HG02870 (cell line): ENCODE data around the gene TOGARAM1.

Source experiments
- ATAC-seq: cut with Tn5 transposase; IDR thresholded peaks from one replicate; pipeline ENCODE4 v1.9.1; 2021; ENCODE audit warnings: mild to moderate bottlenecking, moderate library complexity; ENCODE audit not compliant: unreplicated experiment

TOGARAM1 gene

DNA sequence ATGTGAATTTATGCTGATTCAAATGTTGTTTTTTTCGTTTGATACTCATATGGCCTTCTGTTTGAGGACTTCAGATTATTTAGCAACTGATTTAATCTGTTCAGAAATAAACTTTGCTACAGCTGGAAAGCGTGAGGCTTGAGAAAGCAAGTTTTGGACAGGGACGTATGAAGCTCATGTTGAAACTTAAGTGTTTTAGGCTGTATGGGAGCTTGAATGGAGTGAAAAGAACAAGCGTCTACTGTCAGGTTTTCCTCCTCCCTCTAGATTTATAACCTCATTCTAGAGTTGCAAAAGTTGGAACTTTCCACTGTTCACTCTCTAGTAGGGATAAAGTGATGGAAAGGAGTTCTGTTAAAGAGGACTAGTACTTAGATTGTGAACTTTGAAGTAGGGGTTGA lies 123.0 kb downstream of the TOGARAM1 start:
- ATAC-seq: no peak

DNA sequence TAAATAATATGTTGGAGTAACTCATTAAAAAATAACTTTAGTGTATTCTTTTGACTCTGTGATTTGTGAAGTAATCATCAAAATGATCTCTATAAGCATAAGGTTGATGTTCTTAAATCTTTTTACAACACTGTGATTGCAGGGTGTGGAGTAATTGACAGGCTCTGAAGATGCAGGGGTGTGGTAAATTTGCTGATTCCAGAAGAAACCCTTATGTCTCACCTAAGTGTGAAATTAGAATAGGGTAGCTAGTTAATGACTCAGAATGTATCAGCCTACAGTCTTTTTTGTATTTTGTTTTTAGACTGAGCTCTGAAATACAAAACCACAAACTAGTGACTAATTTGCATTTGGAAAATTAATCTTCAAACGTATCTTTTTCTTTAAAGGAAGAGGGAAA lies 127.8 kb downstream of the TOGARAM1 start:
- ATAC-seq: peak; percentile 88

DNA sequence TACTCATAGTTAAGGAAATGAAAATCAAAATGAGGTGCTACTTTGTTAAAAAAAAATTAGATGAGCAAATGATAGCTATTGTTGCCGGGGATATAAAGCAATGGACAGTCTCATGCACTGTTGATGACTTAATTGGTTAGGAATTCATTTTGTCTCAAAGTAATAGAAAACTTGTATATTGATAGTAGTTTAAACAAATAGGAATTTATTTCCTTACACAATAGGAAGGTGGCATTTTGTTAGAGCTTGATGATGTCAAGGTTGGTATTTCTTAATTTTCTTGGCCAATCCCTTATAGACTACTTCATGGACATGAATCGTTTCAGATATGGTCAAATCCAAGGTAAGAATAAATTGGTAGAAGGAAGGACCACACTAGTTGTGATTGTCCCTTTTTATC lies 129.7 kb downstream of the TOGARAM1 start:
- no peak for ATAC-seq

DNA sequence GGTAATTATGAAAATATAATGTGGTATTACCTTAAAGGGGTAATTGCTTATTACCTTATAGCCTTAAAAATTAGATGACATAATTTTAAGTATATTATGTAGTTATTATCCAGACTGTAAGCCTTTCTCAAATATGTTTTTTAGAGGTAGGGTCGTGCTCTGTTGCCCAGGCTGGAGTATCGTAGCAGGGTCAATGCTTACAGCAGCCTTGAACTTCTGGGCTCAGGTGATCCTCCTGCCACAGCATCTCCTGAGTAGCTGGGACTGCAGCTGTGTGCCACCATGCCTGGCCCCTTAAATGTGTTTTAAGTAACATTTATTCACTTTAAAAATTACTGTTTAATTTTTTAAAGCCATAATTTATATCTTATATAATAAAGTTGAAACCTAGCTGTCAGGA lies 132.3 kb downstream of the TOGARAM1 start:
- no peak for ATAC-seq

DNA sequence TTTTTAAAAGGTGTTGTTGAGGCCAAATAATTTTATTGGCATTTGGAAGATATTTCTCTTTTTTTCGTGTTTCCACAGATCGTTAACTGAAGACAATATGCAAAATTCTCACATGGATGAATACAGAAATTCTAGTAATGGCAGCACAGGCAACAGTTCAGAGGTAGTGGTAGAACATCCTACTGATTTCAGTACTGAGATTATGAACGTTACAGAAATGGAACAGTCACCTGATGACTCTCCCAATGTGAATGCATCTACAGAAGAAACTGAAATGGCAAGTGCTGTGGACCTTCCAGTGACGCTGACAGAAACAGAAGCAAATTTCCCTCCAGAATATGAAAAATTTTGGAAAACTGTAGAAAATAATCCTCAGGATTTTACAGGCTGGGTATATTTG lies 133.2 kb downstream of the TOGARAM1 start:
- ATAC-seq: no peak

DNA sequence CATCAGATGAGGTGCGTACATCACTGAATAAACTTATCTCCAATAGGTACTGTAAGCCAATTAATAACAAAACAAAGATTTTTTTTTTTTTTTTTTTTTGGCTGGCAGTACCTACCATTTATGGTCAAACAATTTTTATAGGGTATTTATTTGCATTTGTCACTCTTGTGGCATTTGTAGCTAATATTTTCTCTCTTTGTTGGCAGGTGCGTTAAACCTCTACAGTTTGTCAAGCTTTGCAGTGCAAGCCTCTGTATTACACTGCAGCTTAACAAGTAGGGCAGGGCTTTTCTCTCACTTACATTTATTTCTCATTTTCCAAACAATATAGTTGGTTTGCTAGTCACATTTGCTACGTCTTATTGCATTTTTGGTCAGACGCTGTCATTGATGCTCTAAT lies 134.2 kb downstream of the TOGARAM1 start:
- ATAC-seq: no peak

DNA sequence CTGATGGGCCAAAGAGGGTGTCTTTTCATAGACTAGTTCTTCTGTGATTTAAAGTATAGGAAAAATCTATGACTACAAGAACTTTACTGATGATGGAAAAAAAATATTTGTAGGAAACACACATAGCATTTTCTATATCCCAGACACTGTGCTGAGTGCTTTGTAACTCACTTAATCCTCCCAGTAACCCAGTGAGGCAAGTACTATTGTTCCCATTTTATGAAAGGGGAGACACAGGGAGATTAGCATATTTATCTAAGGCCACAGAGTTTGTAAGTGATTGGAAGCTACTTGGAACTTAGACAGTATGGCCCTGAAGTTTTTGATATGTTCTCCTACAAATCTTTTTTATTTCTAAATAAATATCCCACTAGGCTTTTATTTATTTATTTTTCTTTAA lies 141.8 kb downstream of the TOGARAM1 start:
- no peak for ATAC-seq

DNA sequence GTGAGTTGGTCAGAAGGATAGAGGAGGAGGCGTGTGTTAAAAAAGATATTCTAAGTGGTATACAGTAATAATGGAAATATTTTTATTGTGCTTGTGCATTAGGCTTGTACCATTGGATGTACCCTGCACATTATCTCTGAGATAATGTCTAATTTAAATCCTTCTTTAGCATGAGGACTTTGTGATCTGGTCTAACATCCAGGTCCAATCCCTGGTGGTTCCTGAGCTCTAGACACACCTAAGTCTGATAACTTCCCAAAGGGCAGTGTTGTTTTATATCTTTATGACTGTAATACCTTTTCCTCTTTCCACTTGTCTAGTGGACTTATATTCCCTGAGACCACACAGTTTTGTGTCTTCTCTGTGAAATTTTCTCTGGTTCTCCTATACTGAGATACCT lies 142.6 kb downstream of the TOGARAM1 start:
- no peak for ATAC-seq

DNA sequence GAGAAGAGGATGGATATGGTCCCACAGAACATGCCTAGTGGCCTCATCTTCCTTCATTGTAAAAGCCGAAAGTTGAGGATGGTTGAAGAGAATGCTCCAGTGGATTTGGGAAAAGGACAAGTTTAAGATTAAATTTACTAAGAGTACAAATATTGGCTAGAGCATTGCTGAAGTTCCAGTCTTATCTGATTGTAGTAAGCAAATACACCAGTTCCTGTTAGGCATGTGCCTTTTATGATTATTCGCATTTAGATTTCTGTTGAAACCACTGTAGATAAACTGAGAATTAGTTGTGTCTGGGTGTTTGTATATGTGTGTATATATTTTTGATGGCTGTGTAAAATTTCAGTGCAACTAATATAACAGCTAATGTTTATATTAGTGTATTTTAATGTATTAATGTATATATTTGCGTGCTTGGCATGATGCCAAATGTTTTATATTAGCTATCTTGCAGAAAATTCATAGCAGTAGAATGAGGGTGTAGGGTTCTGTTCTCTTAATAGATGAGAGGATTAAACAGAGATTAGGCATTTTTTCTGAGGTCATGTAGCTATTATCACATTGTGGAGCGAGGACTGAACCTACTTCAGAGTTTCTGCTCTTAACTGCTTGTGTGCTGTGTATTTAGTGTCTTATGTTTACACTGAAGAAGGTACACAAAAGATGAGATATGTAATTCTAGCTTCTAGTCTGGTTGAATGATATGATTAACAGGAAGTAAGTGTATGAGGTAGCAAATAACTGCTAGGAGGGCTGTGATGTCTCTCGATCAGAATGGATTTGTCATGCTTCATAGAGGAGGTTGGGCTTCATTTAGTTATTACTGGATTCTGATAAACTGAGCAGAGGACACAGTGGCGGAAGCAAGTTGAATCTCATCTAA lies 151.1 kb downstream of the TOGARAM1 start:
- no peak for ATAC-seq

DNA sequence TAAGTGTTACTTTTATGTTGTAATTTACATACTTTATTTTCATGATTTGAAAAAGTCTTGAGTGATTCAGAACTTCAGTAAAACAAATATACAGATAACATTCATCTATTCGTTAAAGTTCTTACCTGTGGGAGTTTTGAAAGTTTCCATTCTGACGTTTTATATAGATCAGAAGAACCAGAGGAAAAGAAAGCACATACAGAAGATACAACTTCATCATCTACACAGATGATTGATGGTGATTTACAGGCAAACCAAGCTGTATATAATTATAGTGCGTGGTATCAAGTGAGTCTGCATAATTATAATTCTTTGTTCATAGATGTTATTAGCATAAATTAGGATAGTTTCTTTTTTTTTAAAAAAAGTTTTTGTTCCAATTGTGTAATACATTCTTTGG lies 152.3 kb downstream of the TOGARAM1 start:
- no peak for ATAC-seq

DNA sequence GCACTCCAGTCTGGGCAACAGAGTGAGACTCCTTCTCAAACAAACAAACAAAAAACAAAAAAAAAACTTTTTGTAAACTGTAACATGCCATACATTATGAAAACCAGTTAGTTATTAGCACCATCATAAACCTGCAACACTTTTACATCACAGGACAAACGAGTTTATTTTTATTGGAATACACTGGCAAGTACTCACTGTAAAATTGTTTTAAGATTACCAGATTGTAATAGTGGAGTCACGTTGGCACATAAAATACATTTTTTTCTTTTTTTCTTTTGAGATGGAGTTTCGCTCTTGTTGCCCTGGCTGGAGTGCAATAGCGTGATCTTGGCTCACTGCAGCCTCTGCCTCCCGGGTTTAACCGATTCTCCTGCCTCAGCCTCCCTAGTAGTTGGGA lies 156.6 kb downstream of the TOGARAM1 start:
- no peak for ATAC-seq

DNA sequence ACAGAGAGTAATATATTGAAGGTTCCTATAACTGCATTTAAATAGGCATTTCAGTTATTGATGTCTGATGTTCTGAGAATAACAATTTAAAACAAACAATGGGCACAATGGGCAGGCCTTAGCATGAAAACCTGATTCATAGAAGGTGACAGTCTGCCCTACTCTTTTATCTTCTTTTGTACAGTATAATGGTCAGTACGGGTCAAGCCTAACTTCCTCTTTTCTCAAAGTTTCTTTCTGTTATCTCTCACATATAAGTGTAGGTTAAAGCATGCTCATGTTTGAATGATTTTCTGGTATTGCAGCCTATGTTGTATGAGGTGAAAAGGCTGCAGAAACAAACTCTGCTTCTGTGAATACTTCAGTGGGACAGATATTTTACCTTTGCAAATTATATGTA lies 158.1 kb downstream of the TOGARAM1 start:
- no peak for ATAC-seq

DNA sequence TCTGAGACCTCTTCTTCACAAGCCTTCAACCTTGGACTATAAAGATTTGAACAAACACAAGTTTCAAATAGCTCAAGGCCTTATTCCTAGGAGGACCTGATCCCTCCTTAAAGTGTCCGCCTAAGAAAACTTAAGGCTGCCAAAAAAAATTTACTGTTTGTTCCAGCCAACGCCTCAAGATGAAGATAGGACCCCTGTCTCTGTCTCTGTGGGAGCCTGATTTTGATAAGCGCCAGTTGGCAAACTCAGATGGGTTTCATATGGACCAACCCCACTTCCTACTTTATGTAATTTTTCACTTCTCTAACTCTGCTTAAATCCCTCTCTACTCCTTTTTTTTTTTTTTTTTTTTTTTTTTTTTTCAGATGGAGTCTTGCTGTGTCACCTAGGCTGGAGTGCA lies 161.3 kb downstream of the TOGARAM1 start:
- no peak for ATAC-seq
